ENCODE results near the gene CCDC51. TPM values are rescaled to one million over a fixed set of nuclear protein-coding genes. Genes with fewer than 3 reads are reported as not detected.
A peak's percentile ranks its signal among the peaks of the same experiment; 100 is the strongest.

CCDC51 gene
- total and polyA plus RNA-seq, 2 of the 13 experiments (the other 11 are each of a cell fraction or from before 2014, with no cell fraction given) = 18.1 to 29.4 TPM

DNA sequence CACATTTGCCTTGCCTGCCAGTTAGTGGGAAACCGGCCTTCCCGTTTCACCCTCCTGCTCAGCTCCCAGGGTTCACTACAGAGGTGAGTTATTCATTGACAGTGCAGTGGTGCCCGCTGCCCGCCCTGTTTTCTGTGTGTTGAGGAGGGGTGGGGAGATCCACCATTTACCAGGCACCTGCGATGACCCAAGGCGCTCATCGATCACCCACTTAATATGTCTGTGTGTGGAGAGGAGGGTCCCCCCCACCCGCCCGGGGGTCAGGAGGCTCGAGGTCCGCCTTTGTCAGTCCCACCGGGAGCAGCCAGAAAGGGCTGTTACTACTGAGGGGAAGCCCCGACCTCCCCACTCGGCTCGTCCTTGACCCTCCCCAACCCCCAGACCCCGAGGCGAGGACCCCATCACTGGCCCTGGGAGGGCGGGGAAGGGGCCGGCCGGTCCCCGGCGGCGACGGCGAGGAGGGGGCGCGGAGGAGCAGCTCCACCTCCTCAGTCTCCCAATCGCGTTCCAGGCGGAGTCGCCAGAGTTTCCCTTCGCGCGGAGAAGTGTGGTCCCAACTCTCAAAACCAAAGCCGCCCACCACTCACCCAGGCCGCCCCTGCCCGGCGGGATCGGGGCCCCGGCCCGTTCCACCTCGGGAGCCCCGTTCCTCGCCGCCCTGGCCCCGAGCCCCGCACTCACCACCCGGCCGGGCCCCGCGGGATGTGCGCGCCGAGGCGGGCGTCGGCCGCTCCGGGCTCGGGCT is 11.2 kb downstream of the CCDC51 start (continued):
- TF ChIP-seq, protein P1, sequence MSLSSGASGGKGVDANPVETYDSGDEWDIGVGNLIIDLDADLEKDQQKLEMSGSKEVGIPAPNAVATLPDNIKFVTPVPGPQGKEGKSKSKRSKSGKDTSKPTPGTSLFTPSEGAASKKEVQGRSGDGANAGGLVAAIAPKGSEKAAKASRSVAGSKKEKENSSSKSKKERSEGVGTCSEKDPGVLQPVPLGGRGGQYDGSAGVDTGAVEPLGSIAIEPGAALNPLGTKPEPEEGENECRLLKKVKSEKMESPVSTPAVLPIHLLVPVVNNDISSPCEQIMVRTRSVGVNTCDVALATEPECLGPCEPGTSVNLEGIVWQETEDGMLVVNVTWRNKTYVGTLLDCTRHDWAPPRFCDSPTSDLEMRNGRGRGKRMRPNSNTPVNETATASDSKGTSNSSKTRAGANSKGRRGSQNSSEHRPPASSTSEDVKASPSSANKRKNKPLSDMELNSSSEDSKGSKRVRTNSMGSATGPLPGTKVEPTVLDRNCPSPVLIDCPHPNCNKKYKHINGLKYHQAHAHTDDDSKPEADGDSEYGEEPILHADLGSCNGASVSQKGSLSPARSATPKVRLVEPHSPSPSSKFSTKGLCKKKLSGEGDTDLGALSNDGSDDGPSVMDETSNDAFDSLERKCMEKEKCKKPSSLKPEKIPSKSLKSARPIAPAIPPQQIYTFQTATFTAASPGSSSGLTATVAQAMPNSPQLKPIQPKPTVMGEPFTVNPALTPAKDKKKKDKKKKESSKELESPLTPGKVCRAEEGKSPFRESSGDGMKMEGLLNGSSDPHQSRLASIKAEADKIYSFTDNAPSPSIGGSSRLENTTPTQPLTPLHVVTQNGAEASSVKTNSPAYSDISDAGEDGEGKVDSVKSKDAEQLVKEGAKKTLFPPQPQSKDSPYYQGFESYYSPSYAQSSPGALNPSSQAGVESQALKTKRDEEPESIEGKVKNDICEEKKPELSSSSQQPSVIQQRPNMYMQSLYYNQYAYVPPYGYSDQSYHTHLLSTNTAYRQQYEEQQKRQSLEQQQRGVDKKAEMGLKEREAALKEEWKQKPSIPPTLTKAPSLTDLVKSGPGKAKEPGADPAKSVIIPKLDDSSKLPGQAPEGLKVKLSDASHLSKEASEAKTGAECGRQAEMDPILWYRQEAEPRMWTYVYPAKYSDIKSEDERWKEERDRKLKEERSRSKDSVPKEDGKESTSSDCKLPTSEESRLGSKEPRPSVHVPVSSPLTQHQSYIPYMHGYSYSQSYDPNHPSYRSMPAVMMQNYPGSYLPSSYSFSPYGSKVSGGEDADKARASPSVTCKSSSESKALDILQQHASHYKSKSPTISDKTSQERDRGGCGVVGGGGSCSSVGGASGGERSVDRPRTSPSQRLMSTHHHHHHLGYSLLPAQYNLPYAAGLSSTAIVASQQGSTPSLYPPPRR (CRISPR knock-in tag; IDR thresholded peaks at IDR 0.05; ENCODE audit: borderline replicate concordance) = peak; percentile 84
- TF ChIP-seq, protein P2, sequence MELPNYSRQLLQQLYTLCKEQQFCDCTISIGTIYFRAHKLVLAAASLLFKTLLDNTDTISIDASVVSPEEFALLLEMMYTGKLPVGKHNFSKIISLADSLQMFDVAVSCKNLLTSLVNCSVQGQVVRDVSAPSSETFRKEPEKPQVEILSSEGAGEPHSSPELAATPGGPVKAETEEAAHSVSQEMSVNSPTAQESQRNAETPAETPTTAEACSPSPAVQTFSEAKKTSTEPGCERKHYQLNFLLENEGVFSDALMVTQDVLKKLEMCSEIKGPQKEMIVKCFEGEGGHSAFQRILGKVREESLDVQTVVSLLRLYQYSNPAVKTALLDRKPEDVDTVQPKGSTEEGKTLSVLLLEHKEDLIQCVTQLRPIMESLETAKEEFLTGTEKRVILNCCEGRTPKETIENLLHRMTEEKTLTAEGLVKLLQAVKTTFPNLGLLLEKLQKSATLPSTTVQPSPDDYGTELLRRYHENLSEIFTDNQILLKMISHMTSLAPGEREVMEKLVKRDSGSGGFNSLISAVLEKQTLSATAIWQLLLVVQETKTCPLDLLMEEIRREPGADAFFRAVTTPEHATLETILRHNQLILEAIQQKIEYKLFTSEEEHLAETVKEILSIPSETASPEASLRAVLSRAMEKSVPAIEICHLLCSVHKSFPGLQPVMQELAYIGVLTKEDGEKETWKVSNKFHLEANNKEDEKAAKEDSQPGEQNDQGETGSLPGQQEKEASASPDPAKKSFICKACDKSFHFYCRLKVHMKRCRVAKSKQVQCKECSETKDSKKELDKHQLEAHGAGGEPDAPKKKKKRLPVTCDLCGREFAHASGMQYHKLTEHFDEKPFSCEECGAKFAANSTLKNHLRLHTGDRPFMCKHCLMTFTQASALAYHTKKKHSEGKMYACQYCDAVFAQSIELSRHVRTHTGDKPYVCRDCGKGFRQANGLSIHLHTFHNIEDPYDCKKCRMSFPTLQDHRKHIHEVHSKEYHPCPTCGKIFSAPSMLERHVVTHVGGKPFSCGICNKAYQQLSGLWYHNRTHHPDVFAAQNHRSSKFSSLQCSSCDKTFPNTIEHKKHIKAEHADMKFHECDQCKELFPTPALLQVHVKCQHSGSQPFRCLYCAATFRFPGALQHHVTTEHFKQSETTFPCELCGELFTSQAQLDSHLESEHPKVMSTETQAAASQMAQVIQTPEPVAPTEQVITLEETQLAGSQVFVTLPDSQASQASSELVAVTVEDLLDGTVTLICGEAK (IDR thresholded peaks at IDR 0.05) = no peak
- TF ChIP-seq, protein P2 (CRISPR knock-in tag; IDR thresholded peaks at IDR 0.05) = no peak
- TF ChIP-seq, protein P3, sequence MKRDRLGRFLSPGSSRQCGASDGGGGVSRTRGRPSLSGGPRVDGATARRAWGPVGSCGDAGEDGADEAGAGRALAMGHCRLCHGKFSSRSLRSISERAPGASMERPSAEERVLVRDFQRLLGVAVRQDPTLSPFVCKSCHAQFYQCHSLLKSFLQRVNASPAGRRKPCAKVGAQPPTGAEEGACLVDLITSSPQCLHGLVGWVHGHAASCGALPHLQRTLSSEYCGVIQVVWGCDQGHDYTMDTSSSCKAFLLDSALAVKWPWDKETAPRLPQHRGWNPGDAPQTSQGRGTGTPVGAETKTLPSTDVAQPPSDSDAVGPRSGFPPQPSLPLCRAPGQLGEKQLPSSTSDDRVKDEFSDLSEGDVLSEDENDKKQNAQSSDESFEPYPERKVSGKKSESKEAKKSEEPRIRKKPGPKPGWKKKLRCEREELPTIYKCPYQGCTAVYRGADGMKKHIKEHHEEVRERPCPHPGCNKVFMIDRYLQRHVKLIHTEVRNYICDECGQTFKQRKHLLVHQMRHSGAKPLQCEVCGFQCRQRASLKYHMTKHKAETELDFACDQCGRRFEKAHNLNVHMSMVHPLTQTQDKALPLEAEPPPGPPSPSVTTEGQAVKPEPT (CRISPR knock-in tag; IDR thresholded peaks at IDR 0.05; ENCODE audit: low read depth) = no peak
- TF ChIP-seq HMGA1 (CRISPR knock-in tag; conservative IDR thresholded peaks at IDR 0.05) (no peak), ZNF563 (CRISPR knock-in tag; IDR thresholded peaks at IDR 0.05) (no peak), PAX8 (CRISPR knock-in tag; IDR thresholded peaks at IDR 0.05; ENCODE audit: borderline replicate concordance) (no peak; the same call in 1 of the 2 replicates), ZNF781 (CRISPR knock-in tag; IDR thresholded peaks at IDR 0.05; ENCODE audit: borderline replicate concordance, not compliant biosample characterization) (no peak), ELF3 (CRISPR knock-in tag; IDR thresholded peaks at IDR 0.05) (no peak)
- TF ChIP-seq, protein P4, sequence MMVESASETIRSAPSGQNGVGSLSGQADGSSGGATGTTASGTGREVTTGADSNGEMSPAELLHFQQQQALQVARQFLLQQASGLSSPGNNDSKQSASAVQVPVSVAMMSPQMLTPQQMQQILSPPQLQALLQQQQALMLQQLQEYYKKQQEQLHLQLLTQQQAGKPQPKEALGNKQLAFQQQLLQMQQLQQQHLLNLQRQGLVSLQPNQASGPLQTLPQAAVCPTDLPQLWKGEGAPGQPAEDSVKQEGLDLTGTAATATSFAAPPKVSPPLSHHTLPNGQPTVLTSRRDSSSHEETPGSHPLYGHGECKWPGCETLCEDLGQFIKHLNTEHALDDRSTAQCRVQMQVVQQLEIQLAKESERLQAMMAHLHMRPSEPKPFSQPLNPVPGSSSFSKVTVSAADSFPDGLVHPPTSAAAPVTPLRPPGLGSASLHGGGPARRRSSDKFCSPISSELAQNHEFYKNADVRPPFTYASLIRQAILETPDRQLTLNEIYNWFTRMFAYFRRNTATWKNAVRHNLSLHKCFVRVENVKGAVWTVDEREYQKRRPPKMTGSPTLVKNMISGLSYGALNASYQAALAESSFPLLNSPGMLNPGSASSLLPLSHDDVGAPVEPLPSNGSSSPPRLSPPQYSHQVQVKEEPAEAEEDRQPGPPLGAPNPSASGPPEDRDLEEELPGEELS (CRISPR knock-in tag; IDR thresholded peaks at IDR 0.05) = peak; percentile 50

Measured in HepG2 (cell line).